DOHH2 (cell line): ENCODE results near the gene FEM1B.

ENCODE experiments used
- H3F3A ChIP-seq: fragments of 200-600 bp; sonication (generic), shearing (Covaris generic); 2 replicates; pipeline ENCODE4 v1.6.0; 2016; ENCODE audit warnings: antibody characterized with exemption, mild to moderate bottlenecking; ENCODE audit not compliant: control insufficient read depth, insufficient read depth
- H3K27ac ChIP-seq: fragments of 200-600 bp; sonication (generic); 2 replicates; pipeline ENCODE4 v1.5.1; 2014; ENCODE audit warnings: low read depth, mild to moderate bottlenecking, low read length, moderate library complexity
- H3K27me3 ChIP-seq: fragments of 200-600 bp; sonication (generic); 2 replicates; pipeline ENCODE4 v1.6.1; 2014; ENCODE audit warnings: mild to moderate bottlenecking, low read length, mixed read lengths; ENCODE audit not compliant: control insufficient read depth
- H3K36me3 ChIP-seq: fragments of 200-600 bp; sonication (generic); 2 replicates; pipeline ENCODE4 v1.6.1; 2014; ENCODE audit warnings: mild to moderate bottlenecking, low read length, moderate library complexity, mixed read lengths; ENCODE audit not compliant: control insufficient read depth
- H3K4me1 ChIP-seq: fragments of 200-600 bp; sonication (generic); 2 replicates; pipeline ENCODE4 v1.6.1; 2014; ENCODE audit warnings: mild to moderate bottlenecking, low read length, mixed read lengths; ENCODE audit not compliant: control insufficient read depth
- H3K4me2 ChIP-seq: fragments of 200-600 bp; sonication (generic); 2 replicates; pipeline ENCODE4 v1.6.0; 2014; ENCODE audit warnings: mild to moderate bottlenecking, low read length, moderate library complexity
- H3K4me3 ChIP-seq: fragments of 200-600 bp; sonication (generic); 2 replicates; pipeline ENCODE4 v1.5.1; 2014; ENCODE audit warnings: mild to moderate bottlenecking, low read length, mixed read lengths
- H3K79me2 ChIP-seq: fragments of 200-600 bp; sonication (generic); 2 replicates; pipeline ENCODE4 v1.6.1; 2014; ENCODE audit warnings: mild to moderate bottlenecking, low read length, mixed read lengths; ENCODE audit not compliant: control insufficient read depth
- H3K9me2 ChIP-seq: fragments of 200-600 bp; sonication (generic); replicated peaks from 2 replicates; pipeline ENCODE4 v1.6.1; 2014; ENCODE audit warnings: mild to moderate bottlenecking, low read length, mixed read lengths; ENCODE audit not compliant: control insufficient read depth
- H3K9me3 ChIP-seq: fragments of 200-600 bp; sonication (generic); 2 replicates; pipeline ENCODE4 v1.6.1; 2014; ENCODE audit warnings: antibody characterized with exemption, low read length, mixed read lengths; ENCODE audit not compliant: control insufficient read depth, insufficient read depth
- H4K20me1 ChIP-seq: fragments of 200-600 bp; sonication (generic); 2 replicates; pipeline ENCODE4 v1.6.0; 2014; ENCODE audit warnings: low read depth, mild to moderate bottlenecking, antibody characterized with exemption, low read length, moderate library complexity; ENCODE audit not compliant: control insufficient read depth, insufficient read depth
- EZH2phosphoT487 ChIP-seq: fragments of 200-600 bp; sonication (generic); IDR thresholded peaks from 2 replicates; pipeline ENCODE4 v1.6.1; 2017; ENCODE audit warnings: borderline replicate concordance, mild to moderate bottlenecking, antibody characterized with exemption, low read length, moderate library complexity, mixed read lengths
- TF ChIP-seq, protein P1 (sequence below): fragments of 200-600 bp; sonication (generic); IDR thresholded peaks from one replicate; pipeline ENCODE4 v1.5.1; 2014; ENCODE audit warnings: antibody characterized with exemption, mild to moderate bottlenecking, low read depth, low read length; ENCODE audit not compliant: poor library complexity, severe bottlenecking

FEM1B gene

DNA sequence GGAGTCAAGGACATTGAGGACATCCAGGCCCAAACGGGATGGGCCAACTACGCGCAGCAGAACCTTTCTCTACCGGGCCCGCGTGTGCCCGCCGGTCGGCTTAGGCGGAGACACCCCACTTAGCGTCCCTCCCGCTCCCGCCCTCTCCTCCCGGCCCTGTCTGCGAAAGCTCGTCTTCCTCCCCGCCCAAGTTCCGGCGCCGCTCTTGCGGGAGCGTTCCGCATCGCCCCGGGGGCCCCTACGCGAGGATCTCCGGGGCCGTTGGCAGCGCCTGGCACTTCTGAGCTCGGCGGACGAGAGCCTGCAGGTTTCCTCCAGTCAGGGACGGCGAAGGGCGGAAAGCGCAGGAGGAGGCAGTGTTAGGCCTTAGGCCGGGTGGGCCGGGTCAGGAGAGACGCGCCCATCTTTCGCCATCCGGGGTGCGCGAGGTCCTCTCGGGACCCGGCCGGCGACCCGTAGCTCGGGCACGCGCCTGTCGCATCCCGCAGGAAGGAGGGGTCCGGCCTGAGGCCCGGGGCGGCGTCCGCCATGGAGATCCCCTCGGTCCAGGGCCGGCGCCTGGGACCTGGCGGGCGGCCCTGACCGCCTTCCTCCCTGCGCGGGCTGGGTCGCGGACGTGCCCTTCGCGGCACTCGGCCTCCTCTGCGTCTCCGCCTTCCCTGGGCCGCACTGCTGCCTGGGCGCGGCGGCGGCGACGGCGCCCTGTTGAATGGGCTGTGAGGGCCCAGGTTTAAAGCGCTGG, at the start of gene FEM1B:
FEM1B (plus strand) TSS at position 143 of the 742 bp plus-strand sequence. CDS start 673 bp downstream, outside the sequence.
- H3K9me2 ChIP-seq = no peaks in the 10 kb centered on the region
- H3K4me2 ChIP-seq = peak within 1 kb of the TSS; percentile 76
- no peaks in the 10 kb centered on the region for H3K9me3 ChIP-seq
- no peak for TF ChIP-seq EZH2phosphoT487
- TF ChIP-seq, protein P1, sequence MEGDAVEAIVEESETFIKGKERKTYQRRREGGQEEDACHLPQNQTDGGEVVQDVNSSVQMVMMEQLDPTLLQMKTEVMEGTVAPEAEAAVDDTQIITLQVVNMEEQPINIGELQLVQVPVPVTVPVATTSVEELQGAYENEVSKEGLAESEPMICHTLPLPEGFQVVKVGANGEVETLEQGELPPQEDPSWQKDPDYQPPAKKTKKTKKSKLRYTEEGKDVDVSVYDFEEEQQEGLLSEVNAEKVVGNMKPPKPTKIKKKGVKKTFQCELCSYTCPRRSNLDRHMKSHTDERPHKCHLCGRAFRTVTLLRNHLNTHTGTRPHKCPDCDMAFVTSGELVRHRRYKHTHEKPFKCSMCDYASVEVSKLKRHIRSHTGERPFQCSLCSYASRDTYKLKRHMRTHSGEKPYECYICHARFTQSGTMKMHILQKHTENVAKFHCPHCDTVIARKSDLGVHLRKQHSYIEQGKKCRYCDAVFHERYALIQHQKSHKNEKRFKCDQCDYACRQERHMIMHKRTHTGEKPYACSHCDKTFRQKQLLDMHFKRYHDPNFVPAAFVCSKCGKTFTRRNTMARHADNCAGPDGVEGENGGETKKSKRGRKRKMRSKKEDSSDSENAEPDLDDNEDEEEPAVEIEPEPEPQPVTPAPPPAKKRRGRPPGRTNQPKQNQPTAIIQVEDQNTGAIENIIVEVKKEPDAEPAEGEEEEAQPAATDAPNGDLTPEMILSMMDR = no peak
- H4K20me1 ChIP-seq = peaks cover 27% of the 10 kb centered on the region
- H3K4me1 ChIP-seq = peaks cover 44% of the 10 kb centered on the region
- peaks cover 26% of the 10 kb centered on the region for H3K36me3 ChIP-seq
- no peaks in the 10 kb centered on the region for H3F3A ChIP-seq
- no peaks in the 10 kb centered on the region for H3K27me3 ChIP-seq
- peak within 1 kb of the TSS; percentile 79 for H3K4me3 ChIP-seq
- H3K27ac ChIP-seq = peak within 1 kb of the TSS; percentile 85
- peaks cover 49% of the 10 kb centered on the region for H3K79me2 ChIP-seq

DNA sequence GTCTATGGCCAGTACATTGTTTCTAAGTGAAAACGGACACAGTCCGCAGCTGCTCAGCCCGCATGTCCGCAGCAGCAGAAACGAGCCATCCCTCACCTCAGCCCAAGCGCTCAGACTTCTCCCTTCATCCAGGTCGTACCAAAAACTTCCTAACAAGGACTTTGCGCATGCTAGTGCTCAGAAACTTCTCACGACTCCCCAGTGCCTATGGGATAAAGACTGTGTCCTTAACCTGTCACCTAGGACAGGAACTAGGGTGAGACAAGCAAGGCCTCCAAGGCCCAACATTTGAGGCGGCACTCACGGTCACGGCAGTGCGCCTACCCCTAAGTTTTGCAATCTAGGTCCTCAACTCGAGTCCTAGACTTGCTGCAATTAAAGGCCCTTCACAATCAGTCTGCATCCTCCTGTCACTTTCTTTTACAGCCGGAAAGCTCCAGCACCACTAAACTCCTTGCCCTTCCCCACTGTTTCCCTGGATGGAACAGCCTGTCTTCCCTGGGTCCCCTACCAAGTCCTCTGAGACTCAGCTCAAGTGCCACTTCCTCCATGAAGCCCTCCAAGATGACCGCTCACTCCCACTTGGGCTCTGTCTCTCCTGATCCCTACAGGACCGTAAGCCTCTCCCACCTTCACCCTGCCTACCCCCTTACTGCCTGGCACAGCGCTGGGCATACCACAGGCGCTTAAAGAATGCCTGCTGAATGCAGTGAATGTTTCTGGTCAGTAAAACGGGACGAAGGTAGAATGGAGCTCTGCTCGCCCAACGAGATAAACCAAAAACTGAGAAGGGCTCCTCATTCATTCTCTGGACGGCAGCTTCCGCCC, 49.2 kb upstream of the FEM1B start:
- Histone ChIP-seq H3K79me2 (peaks cover 59% of the 10 kb centered on the region), H3K27ac (peak overlapping the region; percentile 80), H3K36me3 (peaks cover 20% of the 10 kb centered on the region), H3K4me1 (peaks cover 61% of the 10 kb centered on the region), H3K4me2 (peak overlapping the region; percentile 74), H3K9me3 (no peaks in the 10 kb centered on the region), H3K9me2 (no peaks in the 10 kb centered on the region), H4K20me1 (no peaks in the 10 kb centered on the region), H3K4me3 (peak overlapping the region; percentile 98), H3K27me3 (no peaks in the 10 kb centered on the region), H3F3A (peaks cover 8% of the 10 kb centered on the region)
- no peak for TF ChIP-seq EZH2phosphoT487
- TF ChIP-seq, protein P1 = no peak

DNA sequence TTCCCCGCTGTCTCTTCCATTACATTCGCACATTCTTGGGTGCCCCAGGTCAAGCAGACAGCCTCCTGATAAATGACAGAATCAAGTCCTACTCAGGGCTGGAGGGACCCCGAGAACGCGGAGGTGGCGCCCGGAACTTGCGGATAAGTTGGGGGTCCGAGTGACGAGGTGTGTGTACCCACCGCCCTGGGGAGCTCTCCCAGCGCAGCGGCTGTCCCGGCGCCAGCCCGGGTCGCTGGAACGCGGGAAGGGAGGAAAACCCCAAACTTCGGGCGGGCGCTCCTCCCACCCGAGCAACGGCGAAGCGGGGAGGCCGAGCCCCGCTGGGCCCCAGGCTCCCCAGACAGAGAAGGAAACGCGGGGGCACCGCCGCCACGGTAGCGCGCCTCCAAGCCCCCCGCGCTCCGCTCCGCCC, 48.6 kb upstream of the FEM1B start:
- Histone ChIP-seq H3K4me3 (peak overlapping the region; percentile 98), H4K20me1 (no peaks in the 10 kb centered on the region), H3K36me3 (peaks cover 20% of the 10 kb centered on the region), H3F3A (peaks cover 8% of the 10 kb centered on the region), H3K4me2 (peak overlapping the region; percentile 74), H3K4me1 (peaks cover 61% of the 10 kb centered on the region), H3K9me3 (no peaks in the 10 kb centered on the region), H3K27me3 (no peaks in the 10 kb centered on the region), H3K79me2 (peaks cover 52% of the 10 kb centered on the region), H3K9me2 (no peaks in the 10 kb centered on the region), H3K27ac (peak overlapping the region; percentile 80)
- TF ChIP-seq, protein P1 = no peak
- no peak for TF ChIP-seq EZH2phosphoT487
